ENCODE results near the gene CACYBP.

- TF ChIP-seq ZC3H11A (IDR thresholded peaks at IDR 0.05) (no peak), EP300 (IDR thresholded peaks at IDR 0.05) (no peak), CTCF (IDR thresholded peaks at IDR 0.05) (no peak), PHF8 (IDR thresholded peaks at IDR 0.05; ENCODE audit: borderline replicate concordance, low read depth) (no peak)
Observed at GRCh38 chr1:174988539-174988938, 11.2 kb upstream of the CACYBP start.

Data from A549 (cell line).